SKM-1 treated with dmso at 0.1 percent for 144 hours (cell line): ENCODE data around the gene MS4A6E.

Experiments used
- DNase-seq: peaks from one replicate; lab custom pipeline; 2025; ENCODE audit not compliant: unreplicated experiment; lab: John Stamatoyannopoulos, UW

MS4A6E gene

GRCh38 chr11:60371854-60372253 is 44.8 kb downstream of the MS4A6E start:
- no peak for DNase-seq

- DNase-seq: no peak
Observed at GRCh38 chr11:60372767-60373166, 45.7 kb downstream of the MS4A6E start.

- DNase-seq: no peak
Observed at GRCh38 chr11:60375316-60375715, 48.3 kb downstream of the MS4A6E start.

- no peak for DNase-seq
Observed at GRCh38 chr11:60376601-60377000, 49.5 kb downstream of the MS4A6E start.

- peak; percentile 41 for DNase-seq
Observed at GRCh38 chr11:60377401-60378136, 50.5 kb downstream of the MS4A6E start.

GRCh38 chr11:60378354-60378753 is 51.3 kb downstream of the MS4A6E start, which contains the start of gene MS4A7:
TSS of gene MS4A7 (plus strand) at chr11:60378532. CDS start at chr11:60383142, 4,610 bp downstream.
- DNase-seq: peak; percentile 68

GRCh38 chr11:60389279-60389910 is 62.3 kb downstream of the MS4A6E start:
- peak; percentile 17 for DNase-seq

GRCh38 chr11:60390419-60390818 is 63.4 kb downstream of the MS4A6E start:
- DNase-seq: no peak
